SK-N-SH treated with all-trans-retinoic acid at 6 μM for 48 hours (cell line): ENCODE measurements around the gene NDUFAF2.

Source experiments
- ATAC-seq: fragments of 200-7000 bp; cut with Tn5 transposase; 3 replicates; pipeline ENCODE4 v1.9.1; 2020; ENCODE audit warnings: mild to moderate bottlenecking, moderate library complexity
- ARNTL ChIP-seq: fragments of 450-650 bp; formaldehyde crosslinking; IDR thresholded peaks from 2 replicates; pipeline ENCODE4 v1.5.0; 2020; ENCODE audit warnings: low read depth, mild to moderate bottlenecking, moderate library complexity, borderline replicate concordance
- BACH2 ChIP-seq: fragments of 250-450 bp; sonication (Bioruptor Pico); IDR thresholded peaks from 2 replicates; pipeline ENCODE4 v1.9.0; 2021; ENCODE audit warnings: mild to moderate bottlenecking, borderline replicate concordance
- CREB5 ChIP-seq: fragments of 250-450 bp; sonication (Bioruptor Pico); IDR thresholded peaks from 2 replicates; pipeline ENCODE4 v1.5.1; 2020; ENCODE audit warnings: low read depth, mild to moderate bottlenecking, moderate library complexity
- CSDC2 ChIP-seq: fragments of 250-450 bp; sonication (Bioruptor Pico); IDR thresholded peaks from 2 replicates; pipeline ENCODE4 v1.5.0; 2020; ENCODE audit warnings: mild to moderate bottlenecking, moderate library complexity
- GLIS3 ChIP-seq: fragments of 250-450 bp; sonication (Bioruptor Pico); IDR thresholded peaks from 2 replicates; pipeline ENCODE4 v1.5.0; 2020; ENCODE audit warnings: mild to moderate bottlenecking, moderate library complexity
- ISL1 ChIP-seq: fragments of 250-450 bp; sonication (Bioruptor Pico); IDR thresholded peaks from 2 replicates; pipeline ENCODE4 v2.1.2; 2022; ENCODE audit warnings: mild to moderate bottlenecking, moderate library complexity
- OSR1 ChIP-seq: fragments of 250-450 bp; sonication (Bioruptor Pico); IDR thresholded peaks from 2 replicates; pipeline ENCODE4 v1.8.0; 2022; ENCODE audit warnings: moderate library complexity, mild to moderate bottlenecking, inconsistent platforms
- PPARA ChIP-seq: fragments of 250-450 bp; sonication (Bioruptor Pico); IDR thresholded peaks from 2 replicates; pipeline ENCODE4 v1.5.0; 2020; ENCODE audit warnings: mild to moderate bottlenecking, borderline replicate concordance
- RARB ChIP-seq: fragments of 250-450 bp; sonication (Bioruptor Pico); IDR thresholded peaks from 2 replicates; pipeline ENCODE4 v1.8.0; 2021; ENCODE audit warnings: mild to moderate bottlenecking, moderate library complexity
- SNAI2 ChIP-seq: fragments of 250-450 bp; sonication (Bioruptor Pico); IDR thresholded peaks from 2 replicates; pipeline ENCODE4 v1.5.0; 2020; ENCODE audit warnings: mild to moderate bottlenecking, moderate library complexity
- TCF4 ChIP-seq: fragments of 250-450 bp; sonication (Bioruptor Pico); IDR thresholded peaks from 2 replicates; pipeline ENCODE4 v1.8.0; 2021; ENCODE audit warnings: mild to moderate bottlenecking, moderate library complexity, borderline replicate concordance
- TOX ChIP-seq: fragments of 250-450 bp; sonication (Bioruptor Pico); IDR thresholded peaks from 2 replicates; pipeline ENCODE4 v1.8.0; 2021; ENCODE audit warnings: mild to moderate bottlenecking, moderate library complexity, borderline replicate concordance
- TSHZ2 ChIP-seq: fragments of 250-450 bp; sonication (Bioruptor Pico); IDR thresholded peaks from 2 replicates; pipeline ENCODE4 v1.5.0; 2020; ENCODE audit warnings: mild to moderate bottlenecking, moderate library complexity
- ZC3H10 ChIP-seq: fragments of 250-450 bp; sonication (Bioruptor Pico); IDR thresholded peaks from 2 replicates; pipeline ENCODE4 v1.5.1; 2021; ENCODE audit warnings: mild to moderate bottlenecking, moderate library complexity
- ZFP3 ChIP-seq: fragments of 250-450 bp; sonication (Bioruptor Pico); IDR thresholded peaks from 2 replicates; pipeline ENCODE4 v1.5.0; 2020; ENCODE audit warnings: mild to moderate bottlenecking, moderate library complexity
- ZNF565 ChIP-seq: fragments of 450-650 bp; formaldehyde crosslinking; conservative IDR thresholded peaks from 2 replicates; pipeline ENCODE4 v1.5.0; 2020; ENCODE audit warnings: low read depth, mild to moderate bottlenecking, moderate library complexity
- ZNF70 ChIP-seq: fragments of 450-650 bp; formaldehyde crosslinking; IDR thresholded peaks from 2 replicates; pipeline ENCODE4 v1.5.0; 2020; ENCODE audit warnings: mild to moderate bottlenecking, moderate library complexity
- ZNF8 ChIP-seq: fragments of 450-650 bp; formaldehyde crosslinking; IDR thresholded peaks from 2 replicates; pipeline ENCODE4 v1.5.0; 2020; ENCODE audit warnings: mild to moderate bottlenecking, moderate library complexity
- TF ChIP-seq, protein P1 (sequence below): fragments of 250-450 bp; sonication (Bioruptor Pico); IDR thresholded peaks from 2 replicates; pipeline ENCODE4 v1.8.0; 2021; ENCODE audit warnings: low read depth, mild to moderate bottlenecking, moderate library complexity, borderline replicate concordance
- TF ChIP-seq, protein P2 (sequence below): fragments of 250-450 bp; sonication (Bioruptor Pico); IDR thresholded peaks from 2 replicates; pipeline ENCODE4 v1.5.1; 2021; ENCODE audit warnings: mild to moderate bottlenecking, moderate library complexity

The NDUFAF2 gene

GRCh38 chr5:60993425-60993824 lies 48.4 kb downstream of the NDUFAF2 start:
- no peak for ATAC-seq
- no peak for TF ChIP-seq ISL1 (CRISPR knock-in tag)
- no peak for TF ChIP-seq TCF4 (CRISPR knock-in tag)
- TF ChIP-seq TOX, result no peak
- no peak for TF ChIP-seq ZFP3
- no peak for TF ChIP-seq TSHZ2 (CRISPR knock-in tag)
- TF ChIP-seq, protein P1, sequence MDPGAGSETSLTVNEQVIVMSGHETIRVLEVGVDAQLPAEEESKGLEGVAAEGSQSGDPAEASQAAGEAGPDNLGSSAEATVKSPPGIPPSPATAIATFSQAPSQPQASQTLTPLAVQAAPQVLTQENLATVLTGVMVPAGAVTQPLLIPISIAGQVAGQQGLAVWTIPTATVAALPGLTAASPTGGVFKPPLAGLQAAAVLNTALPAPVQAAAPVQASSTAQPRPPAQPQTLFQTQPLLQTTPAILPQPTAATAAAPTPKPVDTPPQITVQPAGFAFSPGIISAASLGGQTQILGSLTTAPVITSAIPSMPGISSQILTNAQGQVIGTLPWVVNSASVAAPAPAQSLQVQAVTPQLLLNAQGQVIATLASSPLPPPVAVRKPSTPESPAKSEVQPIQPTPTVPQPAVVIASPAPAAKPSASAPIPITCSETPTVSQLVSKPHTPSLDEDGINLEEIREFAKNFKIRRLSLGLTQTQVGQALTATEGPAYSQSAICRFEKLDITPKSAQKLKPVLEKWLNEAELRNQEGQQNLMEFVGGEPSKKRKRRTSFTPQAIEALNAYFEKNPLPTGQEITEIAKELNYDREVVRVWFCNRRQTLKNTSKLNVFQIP (CRISPR knock-in tag), result no peak
- no peak for TF ChIP-seq RARB (CRISPR knock-in tag)
- no peak for TF ChIP-seq OSR1 (CRISPR knock-in tag)
- no peak for TF ChIP-seq ZNF565 (CRISPR knock-in tag)
- TF ChIP-seq ZC3H10 (CRISPR knock-in tag), result no peak
- TF ChIP-seq SNAI2, result no peak

DNA sequence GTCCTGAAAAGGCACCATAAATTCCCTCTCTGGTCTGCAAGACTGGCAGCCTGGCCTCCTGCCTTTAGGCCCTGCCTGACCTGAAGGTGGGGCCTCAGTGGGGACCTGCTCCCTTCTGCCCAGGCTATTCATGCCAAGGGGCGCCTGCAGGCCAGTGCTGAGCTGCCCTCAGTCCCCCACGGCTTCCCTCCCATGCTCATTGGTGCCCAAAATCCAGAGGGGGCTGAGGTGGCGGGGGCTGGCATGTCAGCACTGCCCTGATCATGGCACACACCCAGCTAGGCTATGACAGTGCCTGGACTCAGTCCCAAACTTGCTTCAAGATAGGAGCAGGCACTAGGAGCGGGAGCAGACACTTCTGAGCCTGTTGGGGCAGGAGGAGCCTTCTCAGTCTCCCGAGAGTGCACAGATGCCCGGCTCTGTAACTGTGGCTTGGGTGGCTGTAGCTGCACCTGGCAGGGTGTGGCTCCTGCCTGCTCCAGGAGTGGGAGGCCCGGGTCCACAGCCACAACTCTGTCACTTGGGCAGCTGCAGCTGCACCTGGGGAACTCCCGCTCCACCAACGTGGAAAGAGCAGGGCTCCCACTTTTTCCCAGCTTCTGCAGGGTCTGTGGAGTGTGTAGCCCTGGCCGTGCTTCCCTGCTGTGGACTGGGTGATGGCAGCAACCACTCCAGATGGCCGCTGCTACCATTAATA lies 49.0 kb downstream of the NDUFAF2 start:
- no peak for TF ChIP-seq ARNTL
- TF ChIP-seq PPARA, result no peak
- no peak for TF ChIP-seq SNAI2
- TF ChIP-seq ZC3H10 (CRISPR knock-in tag), result no peak
- TF ChIP-seq TOX, result no peak
- TF ChIP-seq RARB (CRISPR knock-in tag), result no peak
- ATAC-seq, result no peak

DNA sequence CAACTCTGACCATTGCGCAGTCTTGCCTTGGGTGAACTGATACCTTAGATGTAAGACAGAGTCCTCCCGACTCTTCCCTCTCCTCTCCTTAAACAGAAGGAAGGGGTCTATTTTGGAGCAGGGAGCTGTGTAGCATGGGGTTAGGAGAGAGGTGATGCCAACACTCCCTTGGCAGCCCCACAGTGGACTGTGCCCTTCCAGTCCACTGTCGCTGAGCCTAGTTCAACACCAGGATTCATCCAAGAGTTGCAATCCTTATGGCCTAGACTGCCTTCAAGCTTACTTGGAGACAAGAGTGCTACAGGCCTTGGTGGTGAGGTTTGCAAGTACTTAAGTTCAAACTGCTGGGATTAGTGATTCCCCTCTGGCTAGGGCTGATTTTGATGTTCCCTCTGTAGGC lies 51.4 kb downstream of the NDUFAF2 start:
- no peak for ATAC-seq
- TF ChIP-seq TOX (no peak), ZFP3 (no peak), BACH2 (no peak), ZNF8 (no peak), RARB (CRISPR knock-in tag) (no peak), GLIS3 (no peak), TCF4 (CRISPR knock-in tag) (no peak), SNAI2 (no peak), OSR1 (CRISPR knock-in tag) (no peak), ZC3H10 (CRISPR knock-in tag) (no peak), TSHZ2 (CRISPR knock-in tag) (no peak), ISL1 (CRISPR knock-in tag) (no peak)
- TF ChIP-seq, protein P1 (CRISPR knock-in tag), result no peak

GRCh38 chr5:60997721-60998120 lies 52.7 kb downstream of the NDUFAF2 start:
- no peak for ATAC-seq
- TF ChIP-seq CSDC2 (no peak), ARNTL (no peak), ZNF70 (CRISPR knock-in tag) (no peak), TOX (no peak), CREB5 (CRISPR knock-in tag) (no peak), PPARA (no peak)
- TF ChIP-seq, protein P2, sequence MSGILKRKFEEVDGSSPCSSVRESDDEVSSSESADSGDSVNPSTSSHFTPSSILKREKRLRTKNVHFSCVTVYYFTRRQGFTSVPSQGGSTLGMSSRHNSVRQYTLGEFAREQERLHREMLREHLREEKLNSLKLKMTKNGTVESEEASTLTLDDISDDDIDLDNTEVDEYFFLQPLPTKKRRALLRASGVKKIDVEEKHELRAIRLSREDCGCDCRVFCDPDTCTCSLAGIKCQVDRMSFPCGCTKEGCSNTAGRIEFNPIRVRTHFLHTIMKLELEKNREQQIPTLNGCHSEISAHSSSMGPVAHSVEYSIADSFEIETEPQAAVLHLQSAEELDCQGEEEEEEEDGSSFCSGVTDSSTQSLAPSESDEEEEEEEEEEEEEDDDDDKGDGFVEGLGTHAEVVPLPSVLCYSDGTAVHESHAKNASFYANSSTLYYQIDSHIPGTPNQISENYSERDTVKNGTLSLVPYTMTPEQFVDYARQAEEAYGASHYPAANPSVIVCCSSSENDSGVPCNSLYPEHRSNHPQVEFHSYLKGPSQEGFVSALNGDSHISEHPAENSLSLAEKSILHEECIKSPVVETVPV, result no peak
- TF ChIP-seq, protein P1 (CRISPR knock-in tag), result no peak
